Retina (tissue), 1 donor: ENCODE results near the gene VWA5B2.
A peak's percentile ranks its signal among the peaks of the same experiment; 100 is the strongest.

Experiments used
- DNase-seq: peaks from one replicate; pipeline ENCODE4 v3.0.0-alpha.2; 2016

VWA5B2 gene

GRCh38 chr3:184282941-184283340, 53.6 kb downstream of the VWA5B2 start:
- DNase-seq, result no peak

- no peak for DNase-seq
Observed at GRCh38 chr3:184283681-184284080, 54.3 kb downstream of the VWA5B2 start.

GRCh38 chr3:184284696-184285095, 55.3 kb downstream of the VWA5B2 start:
- peak; percentile 53 for DNase-seq

GRCh38 chr3:184289426-184289938, 60.1 kb downstream of the VWA5B2 start:
- DNase-seq, result peak; percentile 51

GRCh38 chr3:184290331-184290730, 60.9 kb downstream of the VWA5B2 start:
- DNase-seq, result no peak

GRCh38 chr3:184291044-184291737, 61.8 kb downstream of the VWA5B2 start:
- DNase-seq, result no peak
